HG03378 (cell line): ENCODE measurements around the gene SLIT1.

Source experiments
- ATAC-seq: cut with Tn5 transposase; IDR thresholded peaks from one replicate; pipeline ENCODE4 v1.9.1; 2021; ENCODE audit warnings: mild to moderate bottlenecking, moderate library complexity; ENCODE audit not compliant: unreplicated experiment

Gene SLIT1

GRCh38 chr10:97185326-97186058 is at the start of gene SLIT1:
TSS of gene SLIT1 (minus strand) at chr10:97185959. CDS start at chr10:97185674, 285 bp downstream.
- no peak for ATAC-seq

- ATAC-seq = no peak
Observed at GRCh38 chr10:97235353-97235752, 49.6 kb upstream of the SLIT1 start.

GRCh38 chr10:97234400-97234799 is 48.6 kb upstream of the SLIT1 start:
- ATAC-seq = no peak

GRCh38 chr10:97230146-97230545 is 44.4 kb upstream of the SLIT1 start:
- ATAC-seq = no peak

GRCh38 chr10:97229322-97230015 is 43.7 kb upstream of the SLIT1 start:
- ATAC-seq = no peak

GRCh38 chr10:97228775-97229157 is 43.0 kb upstream of the SLIT1 start:
- no peak for ATAC-seq

- no peak for ATAC-seq
Observed at GRCh38 chr10:97228130-97228774, 42.5 kb upstream of the SLIT1 start.

GRCh38 chr10:97226398-97226797 is 40.6 kb upstream of the SLIT1 start:
- ATAC-seq = no peak

GRCh38 chr10:97224483-97225435 is 39.0 kb upstream of the SLIT1 start:
- ATAC-seq = no peak

- no peak for ATAC-seq
Observed at GRCh38 chr10:97222326-97222961, 36.7 kb upstream of the SLIT1 start.

- no peak for ATAC-seq
Observed at GRCh38 chr10:97220355-97220754, 34.6 kb upstream of the SLIT1 start.

- no peak for ATAC-seq
Observed at GRCh38 chr10:97217299-97217698, 31.5 kb upstream of the SLIT1 start.

GRCh38 chr10:97215619-97216260 is 30.0 kb upstream of the SLIT1 start:
- no peak for ATAC-seq

GRCh38 chr10:97213431-97213830 is 27.7 kb upstream of the SLIT1 start:
- ATAC-seq = no peak

- ATAC-seq = no peak
Observed at GRCh38 chr10:97211229-97211628, 25.5 kb upstream of the SLIT1 start.

GRCh38 chr10:97210543-97210960 is 24.8 kb upstream of the SLIT1 start:
- no peak for ATAC-seq

GRCh38 chr10:97207756-97208346 is 22.1 kb upstream of the SLIT1 start:
- ATAC-seq = no peak

GRCh38 chr10:97207131-97207530 is 21.4 kb upstream of the SLIT1 start:
- no peak for ATAC-seq
